ENCODE results near the gene ANTKMT. TPM values are rescaled to one million over a fixed set of nuclear protein-coding genes. Genes with fewer than 3 reads are reported as not detected.

ANTKMT gene, protein sequence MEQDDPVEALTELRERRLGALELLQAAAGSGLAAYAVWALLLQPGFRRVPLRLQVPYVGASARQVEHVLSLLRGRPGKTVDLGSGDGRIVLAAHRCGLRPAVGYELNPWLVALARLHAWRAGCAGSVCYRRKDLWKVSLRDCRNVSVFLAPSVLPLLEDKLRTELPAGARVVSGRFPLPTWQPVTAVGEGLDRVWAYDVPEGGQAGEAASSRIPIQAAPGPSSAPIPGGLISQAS
- total RNA-seq = 19.6 TPM

DNA sequence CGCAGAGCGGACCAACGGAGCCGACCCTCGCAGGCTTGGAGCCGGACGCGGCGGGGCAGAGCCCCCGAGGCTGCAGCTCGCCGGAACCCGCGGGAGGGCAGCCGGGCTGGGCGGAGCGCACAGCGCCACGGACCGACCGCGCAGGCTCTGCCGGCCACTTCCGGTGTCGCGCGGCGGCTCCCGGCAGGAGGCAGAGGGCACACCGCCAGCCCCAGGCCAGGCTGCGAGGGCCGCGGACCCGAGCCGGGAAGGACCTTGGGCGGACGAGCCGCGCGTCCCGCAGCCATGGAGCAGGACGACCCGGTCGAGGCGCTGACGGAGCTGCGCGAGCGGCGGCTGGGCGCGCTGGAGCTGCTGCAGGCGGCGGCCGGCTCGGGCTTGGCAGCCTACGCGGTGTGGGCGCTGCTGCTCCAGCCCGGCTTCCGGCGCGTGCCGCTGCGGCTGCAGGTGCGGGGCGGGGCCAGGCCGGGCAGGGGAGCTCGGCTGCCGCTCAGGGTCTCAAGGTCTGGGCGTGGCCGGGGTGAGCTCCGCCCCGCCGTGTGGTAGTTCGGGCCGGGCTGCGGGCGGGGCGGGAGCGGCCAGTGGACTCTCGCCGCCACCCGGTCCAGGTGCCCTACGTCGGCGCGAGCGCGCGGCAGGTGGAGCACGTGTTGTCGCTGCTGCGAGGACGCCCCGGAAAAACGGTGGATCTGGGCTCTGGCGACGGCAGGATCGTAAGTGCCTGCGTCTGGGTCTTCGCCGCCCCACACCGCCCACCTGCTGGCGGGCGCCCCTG, at the start of gene ANTKMT:
ANTKMT (plus strand) TSS at position 157 of the 775 bp plus-strand sequence; CDS start at position 286, 129 bp downstream.

DNA sequence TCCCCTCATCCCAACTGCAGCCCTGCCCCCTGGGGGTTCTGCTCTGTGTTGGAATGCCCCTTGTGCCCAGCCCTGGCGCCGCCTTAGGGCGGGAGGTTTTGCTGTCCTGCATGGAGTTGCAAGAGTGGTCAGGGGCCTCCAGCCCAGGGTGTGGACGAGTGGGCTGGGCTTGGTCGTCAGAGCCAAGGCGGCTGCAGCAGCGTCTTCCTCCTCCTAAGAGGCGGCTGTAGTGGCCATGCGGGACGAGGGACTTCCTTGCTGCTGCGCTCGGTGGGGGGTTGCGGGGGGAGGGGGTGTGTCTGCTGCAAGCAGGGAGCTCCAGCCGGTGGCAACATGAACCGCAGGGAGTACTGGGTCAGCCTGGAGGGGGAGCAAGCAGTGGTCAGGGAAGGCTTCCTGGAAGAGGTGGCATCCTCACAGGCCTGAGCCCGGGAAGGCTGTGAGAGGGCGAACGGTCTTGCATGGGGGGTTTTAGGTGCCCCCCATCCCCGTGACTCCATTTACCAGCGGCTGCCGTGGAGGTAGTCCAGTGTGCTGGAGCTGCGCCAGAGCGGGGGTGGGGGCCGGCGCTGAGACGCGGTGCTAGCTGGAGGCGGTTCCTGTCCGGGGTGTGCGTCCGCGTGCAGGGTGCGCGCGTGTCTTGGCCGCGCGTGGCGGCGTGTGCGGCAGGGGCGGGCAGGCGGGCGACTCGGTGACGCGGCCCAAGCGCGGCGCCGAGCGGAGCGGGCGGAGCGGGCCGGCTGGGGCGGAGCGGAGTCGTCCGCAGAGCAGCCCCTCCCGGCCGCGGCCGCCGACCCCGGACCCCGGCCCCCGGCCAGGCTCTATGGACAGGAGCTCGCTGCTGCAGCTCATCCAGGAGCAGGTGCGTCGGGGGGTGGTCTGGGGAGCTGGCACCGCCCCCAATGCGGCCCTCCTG, 45.7 kb upstream of the ANTKMT start, which contains the start of gene RHBDL1:
RHBDL1 (plus strand) TSS at position 704 of the 916 bp plus-strand sequence; CDS start at position 824, 120 bp downstream.

DNA sequence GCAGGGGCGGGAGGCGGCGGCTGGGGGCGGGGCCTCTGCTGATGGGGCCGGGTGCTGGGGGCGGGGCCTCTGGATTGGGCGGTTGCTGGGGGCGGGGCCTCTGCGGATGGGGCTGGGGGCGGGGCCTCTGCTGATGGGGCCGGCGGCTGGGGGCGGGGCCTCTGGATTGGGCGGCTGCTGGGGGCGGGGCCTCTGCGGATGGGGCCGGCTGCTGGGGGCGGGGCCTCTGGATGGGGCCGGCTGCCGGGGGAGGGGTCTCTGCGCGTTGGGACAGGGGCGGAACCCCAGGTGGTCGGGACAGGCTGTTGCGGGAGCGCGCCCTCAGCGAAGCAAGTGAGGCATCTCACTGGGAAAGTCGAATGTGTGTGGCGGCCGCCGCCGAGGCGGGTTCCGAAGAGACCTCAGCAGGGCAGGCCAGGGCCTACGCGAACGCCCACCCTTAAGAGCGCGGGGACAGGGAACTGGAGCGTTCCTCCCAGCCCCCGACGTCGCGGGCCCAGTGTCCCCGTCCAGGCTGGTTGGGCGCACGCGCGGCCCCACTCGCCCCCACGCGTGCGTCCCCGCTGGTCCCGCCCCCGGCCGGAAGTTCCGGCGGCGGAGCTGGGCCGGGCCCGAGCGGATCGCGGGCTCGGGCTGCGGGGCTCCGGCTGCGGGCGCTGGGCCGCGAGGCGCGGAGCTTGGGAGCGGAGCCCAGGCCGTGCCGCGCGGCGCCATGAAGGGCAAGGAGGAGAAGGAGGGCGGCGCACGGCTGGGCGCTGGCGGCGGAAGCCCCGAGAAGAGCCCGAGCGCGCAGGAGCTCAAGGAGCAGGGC, 40.9 kb upstream of the ANTKMT start, which contains the start of gene STUB1:
STUB1 (plus strand) TSS at position 597 of the 811 bp plus-strand sequence; CDS start at position 713, 116 bp downstream.

DNA sequence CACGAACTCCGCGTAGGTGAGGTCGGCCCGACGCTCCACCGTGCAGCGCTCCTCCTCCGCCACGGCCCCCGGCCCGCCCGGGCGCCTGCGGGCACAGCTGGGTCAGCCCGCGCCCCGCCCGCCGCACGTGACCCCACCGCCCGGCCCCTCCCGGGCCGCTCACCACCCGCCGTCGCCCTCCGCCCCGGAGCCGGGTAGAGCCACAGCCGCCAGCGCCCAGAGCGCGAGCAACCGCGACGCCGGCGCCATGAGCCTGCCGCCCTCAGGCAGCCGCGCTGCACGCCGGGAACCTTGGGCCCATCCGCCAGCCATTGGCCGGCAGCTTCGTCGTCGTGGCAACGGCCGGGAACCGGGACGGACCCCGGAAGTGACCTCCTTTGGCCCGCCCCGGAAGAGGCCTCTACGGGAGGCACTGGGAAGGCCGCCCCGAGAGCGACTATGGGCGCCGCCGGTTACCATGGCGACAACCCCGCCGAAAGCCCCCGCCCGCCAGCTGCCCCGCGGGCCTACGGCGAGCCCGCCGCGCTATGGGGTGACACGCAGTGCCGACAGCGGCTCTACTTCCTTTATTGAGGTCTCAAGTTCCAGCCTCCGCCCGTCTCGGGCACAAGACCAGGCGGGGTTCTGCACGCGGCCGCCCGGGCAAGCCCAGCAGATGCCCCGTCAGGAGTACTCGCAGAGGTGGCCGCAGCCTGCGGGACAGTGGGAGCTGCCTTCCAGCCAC, 36.7 kb upstream of the ANTKMT start, which contains the start of gene JMJD8:
JMJD8 (minus strand) TSS at position 264 of the 724 bp plus-strand sequence; CDS start at position 249, 15 bp downstream.

DNA sequence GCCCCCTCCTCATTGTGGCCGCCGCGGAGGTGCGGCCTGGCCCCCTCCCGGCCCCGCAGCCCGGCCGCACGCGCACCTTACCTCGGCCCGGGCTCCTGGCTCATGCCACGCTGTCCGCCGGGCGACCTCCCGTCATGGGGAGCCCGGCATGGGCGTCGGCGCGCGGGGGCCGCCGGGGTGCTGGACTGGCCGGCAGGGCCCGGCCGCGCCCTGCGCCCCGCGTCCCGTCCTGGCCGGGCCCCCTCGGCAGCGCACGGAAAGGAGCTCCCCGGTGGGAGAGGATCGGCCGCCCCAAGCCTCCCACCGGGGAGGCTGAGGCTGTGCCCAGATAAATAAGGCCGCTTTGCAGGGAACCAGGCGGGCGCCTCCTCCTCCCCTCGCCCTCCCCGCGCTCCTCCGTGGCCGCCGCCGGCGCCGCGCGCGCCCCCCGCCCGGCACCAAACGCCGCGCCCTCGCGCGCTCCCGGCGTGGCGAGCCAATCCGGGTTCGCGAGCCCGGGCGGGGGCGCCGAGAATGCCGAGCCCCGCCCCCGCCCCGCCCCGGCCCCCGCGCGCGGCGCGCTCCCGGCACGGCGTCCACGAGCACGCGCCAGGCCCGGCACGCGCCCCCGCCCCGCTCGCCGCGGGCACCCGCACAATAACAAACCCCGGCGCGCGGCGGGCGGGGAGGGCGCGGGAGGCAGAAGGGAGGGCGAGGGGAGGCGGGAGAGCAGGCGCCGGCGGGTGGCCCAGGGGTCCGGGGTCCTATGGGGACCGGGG, 15.3 kb upstream of the ANTKMT start, which contains the start of gene FBXL16:
FBXL16 (minus strand) TSS at position 371 of the 758 bp plus-strand sequence. CDS start 8,396 bp downstream, outside the sequence.

DNA sequence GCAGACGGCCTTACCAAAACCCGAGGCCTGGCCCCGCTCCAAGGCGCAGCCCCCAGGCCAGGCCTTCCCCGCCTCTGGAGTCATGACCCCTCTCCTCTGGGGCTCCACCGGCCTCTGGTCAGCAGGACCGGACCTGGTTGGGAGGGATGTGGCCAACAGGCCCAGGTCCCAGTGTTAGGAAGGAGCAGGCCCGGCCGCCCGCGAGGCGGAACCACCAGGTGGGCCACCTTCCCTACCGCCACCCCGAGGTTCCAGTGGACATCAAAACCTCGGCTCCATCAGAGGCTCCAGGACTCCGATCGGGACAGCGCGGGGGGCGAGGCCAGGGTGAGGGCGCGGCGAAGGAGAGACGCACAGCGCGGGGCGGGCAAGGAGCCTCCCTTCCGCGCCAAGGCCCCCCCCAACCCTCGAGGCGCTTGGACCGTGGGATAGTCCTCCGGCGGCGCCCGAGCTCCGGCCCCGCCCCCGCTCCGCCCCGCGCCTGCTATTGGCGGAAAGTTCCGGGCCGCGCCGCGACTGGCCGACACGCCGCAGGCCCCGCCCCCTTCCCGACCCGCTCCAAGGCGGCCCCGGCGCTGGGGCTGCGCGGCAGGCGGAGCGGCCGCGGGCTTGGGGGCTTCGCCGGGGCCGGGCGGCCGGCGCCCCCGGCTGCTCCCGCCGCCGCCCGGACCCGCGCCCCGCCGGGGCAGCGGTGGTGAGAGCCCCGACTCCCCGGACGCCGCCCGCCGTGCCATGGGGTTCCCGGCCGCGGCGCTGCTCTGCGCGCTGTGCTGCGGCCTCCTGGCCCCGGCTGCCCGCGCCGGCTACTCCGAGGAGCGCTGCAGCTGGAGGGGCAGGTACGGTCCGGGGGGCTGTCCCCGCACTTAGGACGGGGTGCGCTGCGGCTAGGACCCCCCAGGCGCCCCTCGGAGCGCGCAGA, 6.1 kb upstream of the ANTKMT start, which contains the start of gene METRN:
METRN (plus strand) TSS at position 561 of the 919 bp plus-strand sequence; CDS start at position 733, 172 bp downstream.

DNA sequence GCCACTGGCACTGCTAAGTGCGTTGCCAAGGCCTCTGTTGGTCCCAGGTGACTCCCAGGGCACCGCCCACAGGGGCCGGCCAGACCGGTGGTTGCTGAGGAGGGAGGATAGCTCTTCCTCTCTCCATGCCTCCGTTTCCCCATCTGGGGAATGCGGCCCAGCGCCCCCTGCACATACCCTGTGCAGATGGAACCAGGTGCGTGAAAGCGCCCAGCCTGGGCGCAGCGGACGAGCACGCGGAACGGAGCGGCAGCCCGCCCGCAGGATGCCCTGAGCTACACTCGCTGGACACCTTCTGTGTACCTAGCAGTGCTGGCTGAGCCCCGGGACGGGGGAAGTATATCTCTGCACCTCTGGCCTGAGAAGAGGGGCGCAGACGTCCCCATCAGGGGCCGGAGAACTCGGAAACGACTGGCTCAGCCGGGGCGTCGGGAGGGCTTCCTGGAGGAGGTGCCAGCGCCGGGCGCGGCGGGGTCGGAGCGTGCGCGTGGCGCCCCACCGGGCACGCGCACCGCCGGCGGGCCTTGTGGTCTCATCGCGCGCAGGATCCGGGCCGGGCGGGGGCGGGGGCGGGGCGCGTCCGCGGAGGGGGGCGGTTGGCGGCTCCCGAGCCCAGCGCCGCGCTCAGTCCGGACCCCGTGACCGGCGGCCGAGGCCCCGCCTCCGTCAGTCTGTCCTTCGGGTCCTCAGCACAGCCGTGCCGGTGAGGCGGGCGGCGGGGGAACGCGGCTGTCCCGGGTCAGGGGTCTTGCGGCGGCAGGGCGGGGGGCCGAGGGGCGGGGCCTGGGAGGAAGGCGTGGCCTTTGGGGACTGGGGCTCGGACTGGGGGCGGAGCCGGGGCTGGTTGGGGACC, 5.7 kb downstream of the ANTKMT start, which contains the start of the genes CCDC78 and HAGHL:
CCDC78 (minus strand) TSS at position 6 of the 853 bp plus-strand sequence. CDS start 76 bp downstream, outside the sequence.
HAGHL (plus strand) TSS at position 669 of the 853 bp plus-strand sequence. CDS start 404 bp downstream, outside the sequence.

DNA sequence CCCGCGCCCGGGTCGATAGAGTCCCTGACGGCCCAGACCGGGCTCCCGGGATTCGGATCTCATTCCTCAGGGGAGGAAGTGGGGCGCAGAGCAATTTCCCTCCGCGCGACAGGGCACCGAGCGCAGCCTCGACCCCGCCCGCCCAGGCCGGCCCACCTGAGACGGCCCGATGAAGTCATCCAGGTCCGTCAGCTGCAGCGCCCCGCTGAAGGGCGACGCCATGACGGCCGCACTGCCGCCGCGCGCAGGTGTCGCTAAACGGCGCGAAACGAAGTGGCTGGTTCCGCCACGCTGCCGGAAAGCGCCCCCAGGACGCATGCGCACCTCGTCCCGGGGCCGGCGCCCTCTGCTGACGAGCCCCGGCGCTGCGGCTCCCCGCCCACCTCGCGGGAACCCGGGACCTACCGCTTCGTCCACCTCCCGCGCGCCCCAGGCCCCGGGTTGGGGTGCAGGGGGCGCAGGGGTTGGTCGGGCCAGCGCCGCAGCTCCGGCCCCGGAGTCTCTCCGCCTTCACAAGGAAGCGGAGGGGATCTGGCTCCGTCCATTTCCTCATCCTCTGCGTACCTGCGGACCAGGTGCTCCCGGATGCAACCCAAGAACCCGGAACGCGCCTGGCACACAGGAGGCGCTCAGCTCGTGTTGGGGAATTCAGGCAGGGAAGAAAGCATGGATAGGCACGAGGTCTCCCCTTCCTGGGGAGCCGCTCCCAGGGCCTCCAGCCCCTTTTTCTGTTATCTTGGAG, 20.0 kb downstream of the ANTKMT start, which contains the start of gene CIAO3:
CIAO3 (minus strand) TSS at position 234 of the 742 bp plus-strand sequence; CDS start at position 222, 12 bp downstream.

DNA sequence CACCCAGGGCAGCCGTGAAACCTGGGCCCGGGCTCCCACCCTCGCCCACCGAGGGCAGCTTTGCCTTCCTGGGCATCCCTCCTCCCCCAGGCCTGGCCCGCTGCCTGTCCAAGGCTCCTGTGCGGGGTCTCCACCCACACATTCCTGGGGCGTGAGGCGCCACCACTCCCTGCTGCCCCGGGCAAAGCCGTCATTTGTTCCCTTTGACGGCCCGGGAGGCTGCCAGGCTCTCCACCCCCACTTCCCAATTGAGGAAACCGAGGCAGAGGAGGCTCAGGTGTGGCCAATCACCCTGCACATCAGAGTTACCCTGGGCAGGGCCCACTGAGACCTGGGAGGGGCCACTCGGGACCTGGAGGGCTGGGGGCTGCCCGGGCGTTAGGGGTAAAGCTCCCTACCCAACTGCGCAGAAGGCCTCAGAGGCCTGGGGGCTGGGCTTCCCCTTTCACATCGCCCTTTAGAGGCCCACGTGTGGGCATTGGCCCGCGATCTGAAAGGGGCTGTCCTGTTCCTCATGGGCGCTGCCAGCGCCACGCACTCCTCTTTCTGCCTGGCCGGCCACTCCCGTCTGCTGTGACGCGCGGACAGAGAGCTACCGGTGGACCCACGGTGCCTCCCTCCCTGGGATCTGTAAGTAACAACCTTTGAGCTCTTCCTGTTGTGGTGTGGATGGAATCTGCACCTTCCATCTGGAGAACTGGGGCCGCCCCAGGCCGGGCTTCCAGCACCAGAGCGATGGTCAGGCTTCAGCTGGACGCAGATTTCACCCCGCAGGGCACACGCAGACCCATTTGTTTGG, 39.8 kb downstream of the ANTKMT start, which contains the start of gene MSLN:
MSLN (plus strand) TSS at position 190 of the 799 bp plus-strand sequence. CDS start 1,947 bp downstream, outside the sequence.

Small RNA genes within 50 kb of the gene (small RNA-seq; reads per million reads assigned to genes)
- gene MIR662 = not detected

Other genes with a start within 250 kb of the ANTKMT start
- gene CAPN15, start 193.4 kb upstream of the ANTKMT start, total RNA-seq = 12.2 TPM
- not detected for gene PRR35, start 160.8 kb upstream of the ANTKMT start, total RNA-seq
- gene NHLRC4, start 154.1 kb upstream of the ANTKMT start, total RNA-seq = 0.69 TPM
- gene PIGQ, start 151.2 kb upstream of the ANTKMT start, total RNA-seq = 28.8 TPM
- gene RAB40C, start 131.1 kb upstream of the ANTKMT start, total RNA-seq = 24.2 TPM
- gene WFIKKN1, start 90.2 kb upstream of the ANTKMT start, total RNA-seq = 0.46 TPM
- gene METTL26, start 84.8 kb upstream of the ANTKMT start, total RNA-seq = 30.7 TPM
- gene MCRIP2, start 79.3 kb upstream of the ANTKMT start, total RNA-seq = 13.8 TPM
- gene WDR90, start 71.8 kb upstream of the ANTKMT start, total RNA-seq = 12.5 TPM
- 33.7 TPM for gene RHOT2, start 53.0 kb upstream of the ANTKMT start, total RNA-seq
- 7.4 TPM for gene RHBDL1, start 45.5 kb upstream of the ANTKMT start, total RNA-seq
- gene STUB1, start 40.7 kb upstream of the ANTKMT start, total RNA-seq = 81.2 TPM
- 23.5 TPM for gene JMJD8, start 36.8 kb upstream of the ANTKMT start, total RNA-seq
- 5.1 TPM for gene WDR24, start 30.7 kb upstream of the ANTKMT start, total RNA-seq
- gene FBXL16, start 15.3 kb upstream of the ANTKMT start, total RNA-seq = 10.8 TPM
- 74.5 TPM for gene METRN, start 6.0 kb upstream of the ANTKMT start, total RNA-seq
- gene CCDC78, start 5.3 kb downstream of the ANTKMT start, total RNA-seq = 8.8 TPM
- gene HAGHL, start 6.0 kb downstream of the ANTKMT start, total RNA-seq = 12.2 TPM
- 51.4 TPM for gene CIAO3, start 19.9 kb downstream of the ANTKMT start, total RNA-seq
- gene MSLN, start 39.6 kb downstream of the ANTKMT start, total RNA-seq = not detected
- 13.6 TPM for gene RPUSD1, start 67.2 kb downstream of the ANTKMT start, total RNA-seq
- gene CHTF18, start 67.5 kb downstream of the ANTKMT start, total RNA-seq = 7.2 TPM
- not detected for gene GNG13, start 79.6 kb downstream of the ANTKMT start, total RNA-seq
- 13.4 TPM for gene LMF1, start 249.8 kb downstream of the ANTKMT start, total RNA-seq

Data from diencephalon (tissue), 1 donor.